ENCODE measurements around the gene EMB.
"Not testable (repeated sequence)": the region's sequence is repeated elsewhere in the genome, so short reads cannot be mapped to it uniquely, and the experiment has no call there.

EMB gene

DNA sequence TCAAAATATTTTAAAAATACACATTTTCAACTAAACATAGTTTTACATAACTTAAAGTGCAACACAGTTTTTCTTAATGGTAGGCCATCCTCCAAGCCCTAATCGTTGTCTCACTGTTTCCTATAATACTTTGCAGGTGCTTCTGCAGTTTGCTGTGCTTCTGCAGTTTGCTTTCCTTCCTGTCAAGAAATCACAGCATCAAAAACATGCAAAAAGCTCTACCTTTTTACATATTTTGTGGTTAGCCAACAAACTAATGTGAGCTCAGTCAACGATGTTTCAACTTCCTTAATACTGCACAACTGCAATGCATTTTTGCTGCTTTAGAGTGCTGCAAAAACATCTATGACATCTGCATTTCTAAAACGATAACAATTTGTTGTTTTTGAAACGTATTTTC is 25.2 kb downstream of the EMB start:
- Histone ChIP-seq H4K8ac (ENCODE audit: low read depth, low read length) (no peak overlapping the region), H3K4me2 (ENCODE audit: low read length) (no peak overlapping the region), H2BK5ac (ENCODE audit: low read depth, low read length, poor library complexity) (no peak overlapping the region), H3K4me3 (ENCODE audit: low read depth, low read length) (no peak overlapping the region), H3K27ac (ENCODE audit: low read depth, low read length) (no peak overlapping the region), H2AK5ac (ENCODE audit: low read length) (no peak overlapping the region), H4K91ac (ENCODE audit: low read depth, low read length) (no peak overlapping the region), H4K12ac (ENCODE audit: low read depth, low read length) (no peak overlapping the region), H3K36me3 (ENCODE audit: control insufficient read depth in 1 of 2, insufficient read depth in 2 of 2, low read length in 2 of 2) (no peaks in the 10 kb centered on the region), H3K79me2 (ENCODE audit: control insufficient read depth, insufficient read depth, low read length, poor library complexity) (no peaks in the 10 kb centered on the region), H2BK12ac (ENCODE audit: low read length) (no peak overlapping the region), H2AFZ (ENCODE audit: insufficient read depth, low read length, poor library complexity) (no peak overlapping the region), H3K4ac (ENCODE audit: low read depth, low read length) (no peak overlapping the region), H3K14ac (ENCODE audit: low read length) (no peak overlapping the region), H3K18ac (ENCODE audit: low read length) (no peak overlapping the region), H2BK120ac (ENCODE audit: insufficient read depth, low read length, poor library complexity) (no peak overlapping the region), H3K79me1 (ENCODE audit: low read length) (no peaks in the 10 kb centered on the region), H3K4me1 (ENCODE audit: control insufficient read depth in 1 of 2, insufficient read depth in 2 of 2, low read length in 2 of 2) (no peaks in the 10 kb centered on the region), H3K9me3 (ENCODE audit: insufficient read depth, low read depth, low read length) (no peaks in the 10 kb centered on the region), H3K27me3 (ENCODE audit: insufficient read depth, low read length) (no peaks in the 10 kb centered on the region), H3K23ac (ENCODE audit: low read length) (no peak overlapping the region), H3K9ac (ENCODE audit: low read length) (no peak overlapping the region)
- no peak for DNase-seq
- WGBS (ENCODE audit: extremely low coverage, insufficient coverage, insufficient read length) = no CpG with 5 or more reads among the region's 4 CpGs

GRCh38 chr5:50410932-50411331 is 30.2 kb downstream of the EMB start:
- not testable (repeated sequence) for H2BK5ac ChIP-seq (ENCODE audit: low read depth, low read length, poor library complexity); H3K27me3 ChIP-seq (ENCODE audit: insufficient read depth, low read length); H3K4me3 ChIP-seq (ENCODE audit: low read depth, low read length); H3K4me2 ChIP-seq (ENCODE audit: low read length); H2AFZ ChIP-seq (ENCODE audit: insufficient read depth, low read length, poor library complexity); H3K4me1 ChIP-seq (ENCODE audit: control insufficient read depth in 1 of 2, insufficient read depth in 2 of 2, low read length in 2 of 2); H3K9me3 ChIP-seq (ENCODE audit: insufficient read depth, low read depth, low read length); H3K79me1 ChIP-seq (ENCODE audit: low read length); H2AK5ac ChIP-seq (ENCODE audit: low read length); H3K27ac ChIP-seq (ENCODE audit: low read depth, low read length); H3K14ac ChIP-seq (ENCODE audit: low read length); DNase-seq; H2BK120ac ChIP-seq (ENCODE audit: insufficient read depth, low read length, poor library complexity); H3K9ac ChIP-seq (ENCODE audit: low read length); H3K18ac ChIP-seq (ENCODE audit: low read length); H3K4ac ChIP-seq (ENCODE audit: low read depth, low read length); H3K23ac ChIP-seq (ENCODE audit: low read length); H4K8ac ChIP-seq (ENCODE audit: low read depth, low read length); H4K12ac ChIP-seq (ENCODE audit: low read depth, low read length); H4K91ac ChIP-seq (ENCODE audit: low read depth, low read length); H3K79me2 ChIP-seq (ENCODE audit: control insufficient read depth, insufficient read depth, low read length, poor library complexity); H3K36me3 ChIP-seq (ENCODE audit: control insufficient read depth in 1 of 2, insufficient read depth in 2 of 2, low read length in 2 of 2); H2BK12ac ChIP-seq (ENCODE audit: low read length)

DNA sequence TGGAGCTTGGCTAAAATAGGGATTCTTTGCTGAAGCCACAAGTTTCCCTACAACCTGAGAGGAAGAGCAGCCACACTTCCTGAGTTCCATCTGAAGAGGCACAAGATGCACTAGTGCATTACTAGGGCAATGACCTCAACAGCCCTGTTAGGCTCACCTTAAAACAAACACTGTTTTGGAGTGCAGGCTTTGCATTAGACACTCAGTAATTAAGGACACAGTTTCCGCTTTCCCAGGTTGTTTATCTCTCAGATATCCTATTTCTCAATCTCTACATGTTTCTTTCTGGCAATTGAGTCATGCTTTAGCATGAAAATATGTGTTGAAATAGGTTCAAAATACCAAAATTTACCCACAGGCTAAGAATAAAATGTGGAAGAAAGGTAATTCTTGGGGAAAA is 34.2 kb downstream of the EMB start:
- Histone ChIP-seq H3K18ac (ENCODE audit: low read length) (no peak overlapping the region), H3K4ac (ENCODE audit: low read depth, low read length) (no peak overlapping the region), H4K12ac (ENCODE audit: low read depth, low read length) (no peak overlapping the region), H2BK5ac (ENCODE audit: low read depth, low read length, poor library complexity) (no peak overlapping the region), H2AFZ (ENCODE audit: insufficient read depth, low read length, poor library complexity) (no peak overlapping the region), H3K4me2 (ENCODE audit: low read length) (no peak overlapping the region), H3K23ac (ENCODE audit: low read length) (no peak overlapping the region), H3K14ac (ENCODE audit: low read length) (no peak overlapping the region), H2BK12ac (ENCODE audit: low read length) (no peak overlapping the region), H3K79me2 (ENCODE audit: control insufficient read depth, insufficient read depth, low read length, poor library complexity) (no peaks in the 10 kb centered on the region), H3K27me3 (ENCODE audit: insufficient read depth, low read length) (no peaks in the 10 kb centered on the region), H3K9me3 (ENCODE audit: insufficient read depth, low read depth, low read length) (no peaks in the 10 kb centered on the region), H3K27ac (ENCODE audit: low read depth, low read length) (no peak overlapping the region), H3K9ac (ENCODE audit: low read length) (no peak overlapping the region), H3K36me3 (ENCODE audit: control insufficient read depth in 1 of 2, insufficient read depth in 2 of 2, low read length in 2 of 2) (no peaks in the 10 kb centered on the region), H3K4me1 (ENCODE audit: control insufficient read depth in 1 of 2, insufficient read depth in 2 of 2, low read length in 2 of 2) (no peaks in the 10 kb centered on the region), H2AK5ac (ENCODE audit: low read length) (no peak overlapping the region), H2BK120ac (ENCODE audit: insufficient read depth, low read length, poor library complexity) (no peak overlapping the region), H3K4me3 (ENCODE audit: low read depth, low read length) (no peak overlapping the region), H4K91ac (ENCODE audit: low read depth, low read length) (no peak overlapping the region), H4K8ac (ENCODE audit: low read depth, low read length) (no peak overlapping the region), H3K79me1 (ENCODE audit: low read length) (no peaks in the 10 kb centered on the region)
- peak; percentile 42 to 77 for DNase-seq
- WGBS (ENCODE audit: extremely low coverage, insufficient coverage, insufficient read length) = no CpG with 5 or more reads among the region's 1 CpG

DNA sequence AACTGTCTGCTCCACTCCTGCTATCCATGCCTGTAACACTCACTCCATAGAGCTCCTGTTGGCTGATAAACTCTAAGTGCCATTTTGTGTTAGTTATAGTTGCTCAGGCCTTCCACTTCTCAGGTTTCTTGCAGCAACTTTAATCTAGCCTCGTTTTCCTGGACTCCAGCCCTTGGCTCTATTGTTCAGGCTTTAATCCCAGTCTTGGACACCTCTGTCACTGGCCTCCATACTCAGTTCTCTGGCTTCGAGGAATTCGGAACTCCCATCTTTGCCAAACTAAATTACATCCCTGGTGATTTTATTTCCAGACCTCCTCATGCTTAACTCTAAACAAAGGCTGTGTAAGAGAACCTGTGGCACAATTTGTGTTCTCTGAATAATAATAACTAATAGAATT is 39.8 kb downstream of the EMB start:
- Histone ChIP-seq H3K4me1 (ENCODE audit: control insufficient read depth in 1 of 2, insufficient read depth in 2 of 2, low read length in 2 of 2) (no peaks in the 10 kb centered on the region), H3K79me2 (ENCODE audit: control insufficient read depth, insufficient read depth, low read length, poor library complexity) (no peaks in the 10 kb centered on the region), H4K8ac (ENCODE audit: low read depth, low read length) (no peak overlapping the region), H3K4me2 (ENCODE audit: low read length) (no peak overlapping the region), H4K91ac (ENCODE audit: low read depth, low read length) (no peak overlapping the region), H3K27me3 (ENCODE audit: insufficient read depth, low read length) (no peaks in the 10 kb centered on the region), H3K14ac (ENCODE audit: low read length) (no peak overlapping the region), H2BK120ac (ENCODE audit: insufficient read depth, low read length, poor library complexity) (no peak overlapping the region), H3K36me3 (ENCODE audit: control insufficient read depth in 1 of 2, insufficient read depth in 2 of 2, low read length in 2 of 2) (no peaks in the 10 kb centered on the region), H3K4me3 (ENCODE audit: low read depth, low read length) (no peak overlapping the region), H3K79me1 (ENCODE audit: low read length) (no peaks in the 10 kb centered on the region), H2BK12ac (ENCODE audit: low read length) (no peak overlapping the region), H3K4ac (ENCODE audit: low read depth, low read length) (no peak overlapping the region), H3K23ac (ENCODE audit: low read length) (no peak overlapping the region), H3K27ac (ENCODE audit: low read depth, low read length) (no peak overlapping the region), H2AK5ac (ENCODE audit: low read length) (no peak overlapping the region), H2AFZ (ENCODE audit: insufficient read depth, low read length, poor library complexity) (no peak overlapping the region), H3K18ac (ENCODE audit: low read length) (no peak overlapping the region), H2BK5ac (ENCODE audit: low read depth, low read length, poor library complexity) (no peak overlapping the region), H3K9me3 (ENCODE audit: insufficient read depth, low read depth, low read length) (no peaks in the 10 kb centered on the region), H3K9ac (ENCODE audit: low read length) (no peak overlapping the region), H4K12ac (ENCODE audit: low read depth, low read length) (no peak overlapping the region)
- WGBS (ENCODE audit: extremely low coverage, insufficient coverage, insufficient read length) = no CpG with 5 or more reads among the region's 3 CpGs
- no peak for DNase-seq

Data from trophoblast cell (in vitro differentiated cells and primary cell).